Loucy (cell line): ENCODE data around the gene PRR5L.

Experiments
- H2AFZ ChIP-seq: fragments of 200-600 bp; sonication (generic); 2 replicates; pipeline ENCODE4 v1.6.0; 2016; ENCODE audit warnings: antibody characterized with exemption, mild to moderate bottlenecking, low read length, moderate library complexity
- H3F3A ChIP-seq: fragments of 200-600 bp; 2 replicates; pipeline ENCODE4 v1.6.0; 2016; ENCODE audit warnings: antibody characterized with exemption, low read depth, mild to moderate bottlenecking
- H3K27me3 ChIP-seq: fragments of 200-600 bp; sonication (generic); 2 replicates; pipeline ENCODE4 v1.6.1; 2014; ENCODE audit warnings: low read length, mild to moderate bottlenecking; ENCODE audit not compliant: insufficient read depth, poor library complexity, severe bottlenecking
- H3K36me3 ChIP-seq: fragments of 200-600 bp; sonication (generic); 2 replicates; pipeline ENCODE4 v1.6.1; 2016; ENCODE audit warnings: low read length; ENCODE audit not compliant: insufficient read depth
- H3K4me1 ChIP-seq: fragments of 200-600 bp; sonication (generic); 2 replicates; pipeline ENCODE4 v1.5.1; 2014; ENCODE audit warnings: low read length, mild to moderate bottlenecking; ENCODE audit not compliant: insufficient read depth, poor library complexity, severe bottlenecking
- H3K4me2 ChIP-seq: fragments of 200-600 bp; sonication (generic); 2 replicates; pipeline ENCODE4 v1.6.0; 2014; ENCODE audit warnings: antibody characterized with exemption, low read length, low read depth, mild to moderate bottlenecking; ENCODE audit not compliant: poor library complexity, severe bottlenecking
- H3K4me3 ChIP-seq: fragments of 200-600 bp; sonication (generic); 2 replicates; pipeline ENCODE4 v1.5.1; 2014; ENCODE audit warnings: low read length, mild to moderate bottlenecking, mixed read lengths; ENCODE audit not compliant: poor library complexity, severe bottlenecking
- H3K79me2 ChIP-seq: fragments of 200-600 bp; sonication (generic); 2 replicates; pipeline ENCODE4 v1.6.1; 2014; ENCODE audit warnings: low read length; ENCODE audit not compliant: insufficient read depth
- H3K9ac ChIP-seq: fragments of 200-600 bp; sonication (generic); 2 replicates; pipeline ENCODE4 v1.6.0; 2014; ENCODE audit warnings: mild to moderate bottlenecking, low read depth, low read length, moderate library complexity; ENCODE audit not compliant: poor library complexity, severe bottlenecking
- H3K9me2 ChIP-seq: fragments of 200-600 bp; sonication (generic); replicated peaks from 2 replicates; pipeline ENCODE4 v1.6.1; 2016; ENCODE audit warnings: low read depth, low read length, mixed read lengths
- H3K9me3 ChIP-seq: fragments of 200-600 bp; sonication (generic); 2 replicates; pipeline ENCODE4 v1.6.1; 2014; ENCODE audit warnings: mild to moderate bottlenecking, antibody characterized with exemption, low read length, low read depth; ENCODE audit not compliant: insufficient read depth
- H4K20me1 ChIP-seq: fragments of 200-600 bp; sonication (generic); 2 replicates; pipeline ENCODE4 v1.6.0; 2014; ENCODE audit warnings: antibody characterized with exemption, low read length, mild to moderate bottlenecking; ENCODE audit not compliant: insufficient read depth, poor library complexity, severe bottlenecking
- EZH2phosphoT487 ChIP-seq: fragments of 200-600 bp; IDR thresholded peaks from 2 replicates; pipeline ENCODE4 v1.6.1; 2018; ENCODE audit warnings: antibody characterized with exemption, mild to moderate bottlenecking, moderate library complexity, borderline replicate concordance
- TF ChIP-seq, protein P1 (sequence below): fragments of 200-600 bp; sonication (generic); conservative IDR thresholded peaks from 2 replicates; pipeline ENCODE4 v1.5.1; 2014; ENCODE audit warnings: mild to moderate bottlenecking, antibody characterized with exemption, low read length

PRR5L gene

DNA sequence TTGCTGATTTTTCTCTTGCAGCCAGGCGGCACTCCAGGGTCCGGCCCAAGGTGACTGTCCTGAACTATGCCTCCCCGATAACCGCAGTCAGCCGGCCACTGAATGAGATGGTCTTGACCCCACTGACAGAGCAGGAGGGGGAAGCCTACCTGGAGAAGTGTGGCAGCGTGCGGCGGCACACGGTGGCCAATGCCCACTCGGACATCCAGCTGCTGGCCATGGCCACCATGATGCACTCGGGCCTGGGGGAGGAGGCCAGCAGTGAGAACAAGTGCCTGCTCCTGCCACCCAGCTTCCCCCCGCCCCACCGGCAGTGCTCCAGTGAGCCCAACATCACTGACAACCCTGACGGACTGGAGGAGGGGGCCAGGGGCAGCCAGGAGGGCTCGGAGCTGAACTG is 166.2 kb downstream of the PRR5L start:
- Histone ChIP-seq H3K9me2 (no peaks in the 10 kb centered on the region), H4K20me1 (no peaks in the 10 kb centered on the region), H3K4me3 (no peak overlapping the region), H3F3A (no peaks in the 10 kb centered on the region), H3K9me3 (no peaks in the 10 kb centered on the region), H3K36me3 (peaks cover 74% of the 10 kb centered on the region), H3K27me3 (no peaks in the 10 kb centered on the region), H3K9ac (no peak overlapping the region), H2AFZ (no peak overlapping the region), H3K4me1 (peaks cover 10% of the 10 kb centered on the region), H3K79me2 (0 out of 2 replicates have a peak, but pooled peaks cover 8% of the 10 kb centered on the region), H3K4me2 (no peak overlapping the region)
- TF ChIP-seq, protein P1, sequence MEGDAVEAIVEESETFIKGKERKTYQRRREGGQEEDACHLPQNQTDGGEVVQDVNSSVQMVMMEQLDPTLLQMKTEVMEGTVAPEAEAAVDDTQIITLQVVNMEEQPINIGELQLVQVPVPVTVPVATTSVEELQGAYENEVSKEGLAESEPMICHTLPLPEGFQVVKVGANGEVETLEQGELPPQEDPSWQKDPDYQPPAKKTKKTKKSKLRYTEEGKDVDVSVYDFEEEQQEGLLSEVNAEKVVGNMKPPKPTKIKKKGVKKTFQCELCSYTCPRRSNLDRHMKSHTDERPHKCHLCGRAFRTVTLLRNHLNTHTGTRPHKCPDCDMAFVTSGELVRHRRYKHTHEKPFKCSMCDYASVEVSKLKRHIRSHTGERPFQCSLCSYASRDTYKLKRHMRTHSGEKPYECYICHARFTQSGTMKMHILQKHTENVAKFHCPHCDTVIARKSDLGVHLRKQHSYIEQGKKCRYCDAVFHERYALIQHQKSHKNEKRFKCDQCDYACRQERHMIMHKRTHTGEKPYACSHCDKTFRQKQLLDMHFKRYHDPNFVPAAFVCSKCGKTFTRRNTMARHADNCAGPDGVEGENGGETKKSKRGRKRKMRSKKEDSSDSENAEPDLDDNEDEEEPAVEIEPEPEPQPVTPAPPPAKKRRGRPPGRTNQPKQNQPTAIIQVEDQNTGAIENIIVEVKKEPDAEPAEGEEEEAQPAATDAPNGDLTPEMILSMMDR = no peak
- TF ChIP-seq EZH2phosphoT487 = no peak

DNA sequence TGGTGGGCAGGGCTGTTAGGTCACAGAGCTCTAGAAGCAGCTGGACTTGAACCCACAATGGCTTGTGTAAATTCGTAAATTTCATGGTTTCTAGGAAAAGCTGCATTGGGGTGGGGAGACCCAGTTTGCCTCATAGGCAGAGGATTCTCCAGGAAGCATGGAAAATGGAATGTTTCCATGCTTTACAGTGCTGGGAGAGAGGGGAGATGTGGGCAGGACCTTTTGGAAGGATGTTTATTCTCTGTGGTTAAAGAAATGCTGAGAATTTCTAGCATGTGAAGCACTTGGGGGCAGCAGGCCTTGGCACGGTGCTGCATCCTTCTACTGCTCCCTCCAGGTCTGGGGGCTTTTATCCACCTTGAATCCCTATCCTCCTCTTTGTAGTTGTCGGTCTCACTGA is 167.7 kb downstream of the PRR5L start:
- Histone ChIP-seq H3F3A (no peaks in the 10 kb centered on the region), H2AFZ (no peak overlapping the region), H3K4me3 (no peak overlapping the region), H3K4me2 (no peak overlapping the region), H3K27me3 (no peaks in the 10 kb centered on the region), H3K9ac (no peak overlapping the region), H4K20me1 (no peaks in the 10 kb centered on the region), H3K36me3 (peaks cover 60% of the 10 kb centered on the region), H3K9me3 (no peaks in the 10 kb centered on the region), H3K9me2 (no peaks in the 10 kb centered on the region), H3K4me1 (peaks cover 12% of the 10 kb centered on the region), H3K79me2 (no peaks in the 10 kb centered on the region)
- TF ChIP-seq, protein P1 = no peak
- no peak for TF ChIP-seq EZH2phosphoT487

DNA sequence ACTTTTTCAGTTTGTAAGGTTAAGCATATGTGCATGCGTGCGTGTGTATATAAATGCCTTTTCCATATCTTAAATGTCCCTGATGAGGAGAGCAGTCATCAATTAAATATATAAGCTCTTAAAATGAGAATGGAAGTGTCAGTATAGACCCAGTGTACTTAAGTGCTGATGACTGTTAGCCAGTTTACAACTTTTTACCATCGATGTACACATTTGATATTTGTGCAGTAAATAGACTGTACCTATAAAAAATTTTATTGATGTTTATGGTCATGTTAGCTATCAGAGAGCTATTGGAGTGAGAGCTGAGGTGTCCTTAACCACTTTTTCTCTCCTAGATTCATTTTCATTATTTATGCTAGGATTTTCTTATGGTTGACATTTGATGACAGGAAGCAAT is 168.6 kb downstream of the PRR5L start:
- H3K79me2 ChIP-seq = no peaks in the 10 kb centered on the region
- H3K4me1 ChIP-seq = peaks cover 21% of the 10 kb centered on the region
- H3K9me2 ChIP-seq = no peaks in the 10 kb centered on the region
- H3F3A ChIP-seq = no peaks in the 10 kb centered on the region
- H3K27me3 ChIP-seq = no peaks in the 10 kb centered on the region
- H3K4me3 ChIP-seq = no peak overlapping the region
- H4K20me1 ChIP-seq = no peaks in the 10 kb centered on the region
- H2AFZ ChIP-seq = no peak overlapping the region
- H3K36me3 ChIP-seq = peaks cover 50% of the 10 kb centered on the region
- TF ChIP-seq EZH2phosphoT487 = no peak
- TF ChIP-seq, protein P1 = no peak
- H3K9ac ChIP-seq = no peak overlapping the region
- no peak overlapping the region for H3K4me2 ChIP-seq
- no peaks in the 10 kb centered on the region for H3K9me3 ChIP-seq
